ENCODE results near the gene LRP8. TPM values are rescaled to one million over a fixed set of nuclear protein-coding genes. Genes with fewer than 3 reads are reported as not detected.

The LRP8 gene
- total RNA-seq, 1 donor from 2014 or later: 7.1 TPM

DNA sequence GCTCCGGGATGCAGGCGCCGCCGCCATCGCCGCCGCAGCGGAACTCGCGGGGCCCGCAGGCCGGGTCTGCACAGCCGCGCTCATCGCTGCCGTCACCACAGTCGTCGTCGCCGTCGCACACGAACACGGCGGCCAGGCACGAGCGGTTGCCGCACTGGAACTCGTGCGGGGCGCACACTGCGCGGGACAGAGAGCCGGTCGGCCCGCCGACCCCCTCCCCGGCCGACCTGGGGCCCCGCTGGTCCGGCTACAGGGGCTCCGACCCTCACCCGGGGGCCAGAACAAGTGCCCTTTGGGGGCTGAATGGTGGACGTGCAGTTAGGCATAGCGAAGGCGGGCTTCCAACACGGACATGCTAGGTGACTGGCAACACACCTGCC is 51.0 kb downstream of the LRP8 start:
- Mint-ChIP-seq H3K36me3 (ENCODE audit: low read depth) (no peaks in the 10 kb centered on the region), H3K27ac (ENCODE audit: unreplicated experiment) (no peak overlapping the region)

DNA sequence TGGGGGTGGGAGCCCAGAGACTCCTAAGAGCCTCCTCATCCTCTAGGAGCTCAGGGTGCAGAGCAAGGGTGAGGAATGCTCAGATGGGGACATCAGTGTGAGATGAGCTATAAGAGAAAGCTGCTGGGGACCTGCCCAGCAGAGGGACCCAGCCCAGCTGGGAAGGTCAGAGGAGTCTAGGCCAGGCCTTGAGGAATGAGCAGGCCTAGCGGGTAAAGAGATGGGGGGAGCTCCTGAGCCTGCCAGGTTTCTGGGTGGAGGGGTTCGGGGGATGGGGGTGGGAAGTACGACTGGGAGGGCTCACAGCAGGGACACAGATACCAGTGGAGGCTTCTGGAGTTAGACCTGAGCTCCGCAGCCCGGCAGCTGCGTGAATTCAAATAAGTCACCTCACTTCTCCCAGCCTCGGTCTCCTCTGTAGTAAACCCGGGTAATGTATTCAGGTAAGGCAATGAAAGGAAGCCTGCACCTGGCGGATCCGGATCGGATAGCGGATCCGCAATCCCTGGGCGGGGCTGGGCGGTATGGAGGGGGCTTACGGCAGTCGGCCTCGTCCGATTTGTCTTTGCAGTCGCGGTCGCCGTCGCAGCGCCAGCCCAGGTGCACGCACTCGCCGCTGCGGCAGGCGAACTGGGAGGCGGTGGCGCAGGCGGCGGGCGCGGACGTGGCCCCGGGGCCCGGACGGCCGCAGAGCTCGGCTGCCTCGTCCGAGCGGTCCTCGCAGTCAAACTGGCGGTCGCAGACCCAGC is 51.5 kb downstream of the LRP8 start:
- TF ChIP-seq, protein P1, sequence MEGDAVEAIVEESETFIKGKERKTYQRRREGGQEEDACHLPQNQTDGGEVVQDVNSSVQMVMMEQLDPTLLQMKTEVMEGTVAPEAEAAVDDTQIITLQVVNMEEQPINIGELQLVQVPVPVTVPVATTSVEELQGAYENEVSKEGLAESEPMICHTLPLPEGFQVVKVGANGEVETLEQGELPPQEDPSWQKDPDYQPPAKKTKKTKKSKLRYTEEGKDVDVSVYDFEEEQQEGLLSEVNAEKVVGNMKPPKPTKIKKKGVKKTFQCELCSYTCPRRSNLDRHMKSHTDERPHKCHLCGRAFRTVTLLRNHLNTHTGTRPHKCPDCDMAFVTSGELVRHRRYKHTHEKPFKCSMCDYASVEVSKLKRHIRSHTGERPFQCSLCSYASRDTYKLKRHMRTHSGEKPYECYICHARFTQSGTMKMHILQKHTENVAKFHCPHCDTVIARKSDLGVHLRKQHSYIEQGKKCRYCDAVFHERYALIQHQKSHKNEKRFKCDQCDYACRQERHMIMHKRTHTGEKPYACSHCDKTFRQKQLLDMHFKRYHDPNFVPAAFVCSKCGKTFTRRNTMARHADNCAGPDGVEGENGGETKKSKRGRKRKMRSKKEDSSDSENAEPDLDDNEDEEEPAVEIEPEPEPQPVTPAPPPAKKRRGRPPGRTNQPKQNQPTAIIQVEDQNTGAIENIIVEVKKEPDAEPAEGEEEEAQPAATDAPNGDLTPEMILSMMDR (IDR thresholded peaks at IDR 0.05): no peak
- no peaks in the 10 kb centered on the region for H3K27me3 Mint-ChIP-seq (ENCODE audit: low read depth)
- no peaks in the 10 kb centered on the region for H3K4me1 Mint-ChIP-seq (ENCODE audit: low read depth)
- no peaks in the 10 kb centered on the region for H3K36me3 Mint-ChIP-seq (ENCODE audit: low read depth)
- H3K9me3 Mint-ChIP-seq (ENCODE audit: low read depth): no peaks in the 10 kb centered on the region
- no peak overlapping the region for H3K4me3 Mint-ChIP-seq (ENCODE audit: unreplicated experiment)
- DNase-seq (ENCODE audit: low spot score): peak; percentile 81
- no peak overlapping the region for H3K27ac Mint-ChIP-seq (ENCODE audit: unreplicated experiment)

More for the DNA sequence above, 51.0 kb downstream of the LRP8 start:
- Mint-ChIP-seq H3K4me1 (ENCODE audit: low read depth) (no peaks in the 10 kb centered on the region), H3K9me3 (ENCODE audit: low read depth) (no peaks in the 10 kb centered on the region), H3K27me3 (ENCODE audit: low read depth) (no peaks in the 10 kb centered on the region), H3K4me3 (ENCODE audit: unreplicated experiment) (no peak overlapping the region)
- TF ChIP-seq, protein P1 (IDR thresholded peaks at IDR 0.05): no peak
- peak; percentile 86 for DNase-seq (ENCODE audit: low spot score)

DNA sequence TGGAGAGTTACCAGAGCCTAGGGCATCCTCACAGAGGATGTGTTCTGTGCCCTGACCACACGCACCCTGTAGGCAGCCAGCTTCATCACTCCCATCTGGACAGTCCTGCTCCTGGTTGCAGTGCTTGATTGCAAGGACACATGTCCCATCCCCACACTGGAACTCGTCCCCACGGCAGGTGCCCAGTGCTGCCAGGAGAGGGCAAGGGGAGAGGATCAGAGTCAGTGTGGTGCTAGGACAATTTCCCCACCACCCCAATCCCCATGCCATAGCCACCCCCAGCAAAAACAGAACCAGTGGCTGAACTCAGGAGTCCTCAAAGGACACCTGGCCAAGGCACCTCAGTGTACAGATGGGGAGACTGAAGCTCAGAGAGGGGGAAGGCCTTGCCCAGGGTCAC is 52.3 kb downstream of the LRP8 start:
- H3K4me1 Mint-ChIP-seq (ENCODE audit: low read depth): no peaks in the 10 kb centered on the region
- no peak overlapping the region for H3K27ac Mint-ChIP-seq (ENCODE audit: unreplicated experiment)
- no peaks in the 10 kb centered on the region for H3K9me3 Mint-ChIP-seq (ENCODE audit: low read depth)
- TF ChIP-seq, protein P1 (IDR thresholded peaks at IDR 0.05): no peak
- H3K4me3 Mint-ChIP-seq (ENCODE audit: unreplicated experiment): no peak overlapping the region
- H3K36me3 Mint-ChIP-seq (ENCODE audit: low read depth): peaks cover 4% of the 10 kb centered on the region
- peak; percentile 40 for DNase-seq (ENCODE audit: low spot score)
- no peaks in the 10 kb centered on the region for H3K27me3 Mint-ChIP-seq (ENCODE audit: low read depth)

DNA sequence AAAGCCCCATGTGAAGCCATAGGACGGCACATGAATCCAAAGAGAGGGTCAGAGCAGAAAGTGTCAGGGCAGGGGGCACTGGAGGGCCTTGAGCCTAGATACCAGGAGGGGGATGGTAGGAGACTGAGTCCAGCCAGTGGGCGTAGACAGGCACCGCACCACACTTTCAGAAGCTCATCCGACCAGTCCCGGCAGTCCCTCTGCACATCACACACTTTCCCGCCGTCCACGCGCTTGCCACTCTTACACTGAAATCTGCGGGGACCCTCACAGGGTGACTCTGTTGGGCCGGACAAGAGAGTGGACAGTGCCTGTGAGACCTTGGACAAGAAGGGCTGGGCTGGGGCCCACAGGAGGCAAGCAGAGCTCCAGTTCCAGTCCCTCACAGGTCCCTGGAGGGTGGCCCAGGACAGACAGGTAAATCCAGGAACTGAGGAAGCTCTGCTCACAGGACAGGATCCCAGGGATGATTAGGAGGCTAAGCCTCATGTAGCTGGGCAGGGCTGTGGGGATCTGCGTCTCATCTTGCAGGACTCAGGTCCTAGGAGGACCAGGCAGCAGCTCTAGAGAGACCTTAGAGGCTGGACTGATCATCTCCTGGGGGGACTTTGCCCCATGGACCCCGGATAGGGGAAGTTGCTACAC is 53.2 kb downstream of the LRP8 start:
- Mint-ChIP-seq H3K9me3 (ENCODE audit: low read depth) (no peaks in the 10 kb centered on the region), H3K4me1 (ENCODE audit: low read depth) (no peaks in the 10 kb centered on the region), H3K36me3 (ENCODE audit: low read depth) (peaks cover 4% of the 10 kb centered on the region), H3K27me3 (ENCODE audit: low read depth) (no peaks in the 10 kb centered on the region), H3K27ac (ENCODE audit: unreplicated experiment) (no peak overlapping the region), H3K4me3 (ENCODE audit: unreplicated experiment) (no peak overlapping the region)
- TF ChIP-seq, protein P1 (IDR thresholded peaks at IDR 0.05): no peak
- DNase-seq (ENCODE audit: low spot score): peak; percentile 78

DNA sequence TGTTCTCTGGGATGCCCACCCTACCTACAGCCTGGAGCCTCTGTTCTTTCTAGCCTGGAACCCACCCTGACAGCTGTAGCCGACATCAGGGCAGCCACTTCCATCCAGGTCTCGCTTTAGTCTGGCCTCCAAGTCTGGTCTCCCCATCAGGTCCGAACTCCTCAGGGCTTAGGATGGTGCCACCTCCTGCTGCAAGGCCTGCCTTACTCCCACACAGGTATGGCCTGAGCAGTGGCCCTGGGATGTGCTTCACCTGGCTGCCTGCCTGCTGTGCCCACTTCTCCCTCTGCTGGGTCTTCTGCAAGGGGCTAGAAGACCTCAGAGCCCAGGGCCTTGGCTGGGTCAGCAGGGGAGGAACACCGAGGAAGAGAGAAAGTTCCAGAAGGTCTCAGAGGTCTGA is 53.8 kb downstream of the LRP8 start:
- peak; percentile 66 for DNase-seq (ENCODE audit: low spot score)
- TF ChIP-seq, protein P1 (IDR thresholded peaks at IDR 0.05): no peak
- Mint-ChIP-seq H3K27me3 (ENCODE audit: low read depth) (no peaks in the 10 kb centered on the region), H3K9me3 (ENCODE audit: low read depth) (no peaks in the 10 kb centered on the region), H3K36me3 (ENCODE audit: low read depth) (peaks cover 4% of the 10 kb centered on the region), H3K4me3 (ENCODE audit: unreplicated experiment) (no peak overlapping the region), H3K27ac (ENCODE audit: unreplicated experiment) (no peak overlapping the region), H3K4me1 (ENCODE audit: low read depth) (no peaks in the 10 kb centered on the region)

All from chondrocyte (in vitro differentiated cells).